AG04449 (cell line): ENCODE data around the gene MTA2.
"Not testable (repeated sequence)": the region's sequence is repeated elsewhere in the genome, so short reads cannot be mapped to it uniquely, and the experiment has no call there.

Experiments used
- CTCF ChIA-PET: fragments of 350-600 bp; formaldehyde crosslinking; extraction: SDS; loops from one replicate; lab custom pipeline; 2021; ENCODE audit warnings: antibody characterized with exemption; lab: Yijun Ruan, JAX
- POLR2A ChIA-PET: fragments of 400-600, 350-600 bp; formaldehyde crosslinking; extraction: SDS; loops from one replicate; lab custom pipeline; 2020; ENCODE audit warnings: antibody characterized with exemption, inconsistent platforms; lab: Yijun Ruan, JAX
- DNase-seq: peaks from one replicate; pipeline ENCODE4 v3.0.0-alpha.2; 2010; ENCODE audit warnings: low read depth, low spot score
- H3K4me3 ChIP-seq: 2 replicates; pipeline ENCODE4 v1.5.1; 2011; ENCODE audit warnings: low read depth, mild to moderate bottlenecking, control low read depth, low read length
- TF ChIP-seq, protein P1 (sequence below): IDR thresholded peaks from one replicate; pipeline ENCODE4 v1.5.1; 2011; ENCODE audit warnings: mild to moderate bottlenecking, moderate library complexity, low read length, control low read depth, inconsistent platforms; ENCODE audit not compliant: insufficient read depth; ENCODE audit errors: missing control alignments

The MTA2 gene

GRCh38 chr11:62554387-62555167 is 47.1 kb downstream of the MTA2 start:
- TF ChIP-seq, protein P1, sequence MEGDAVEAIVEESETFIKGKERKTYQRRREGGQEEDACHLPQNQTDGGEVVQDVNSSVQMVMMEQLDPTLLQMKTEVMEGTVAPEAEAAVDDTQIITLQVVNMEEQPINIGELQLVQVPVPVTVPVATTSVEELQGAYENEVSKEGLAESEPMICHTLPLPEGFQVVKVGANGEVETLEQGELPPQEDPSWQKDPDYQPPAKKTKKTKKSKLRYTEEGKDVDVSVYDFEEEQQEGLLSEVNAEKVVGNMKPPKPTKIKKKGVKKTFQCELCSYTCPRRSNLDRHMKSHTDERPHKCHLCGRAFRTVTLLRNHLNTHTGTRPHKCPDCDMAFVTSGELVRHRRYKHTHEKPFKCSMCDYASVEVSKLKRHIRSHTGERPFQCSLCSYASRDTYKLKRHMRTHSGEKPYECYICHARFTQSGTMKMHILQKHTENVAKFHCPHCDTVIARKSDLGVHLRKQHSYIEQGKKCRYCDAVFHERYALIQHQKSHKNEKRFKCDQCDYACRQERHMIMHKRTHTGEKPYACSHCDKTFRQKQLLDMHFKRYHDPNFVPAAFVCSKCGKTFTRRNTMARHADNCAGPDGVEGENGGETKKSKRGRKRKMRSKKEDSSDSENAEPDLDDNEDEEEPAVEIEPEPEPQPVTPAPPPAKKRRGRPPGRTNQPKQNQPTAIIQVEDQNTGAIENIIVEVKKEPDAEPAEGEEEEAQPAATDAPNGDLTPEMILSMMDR = no peak
- POLR2A ChIA-PET = interaction anchor here (2.0 to 4.7 kb wide), 4 partner anchors 10 to 20 kb away, joined by 7 to 77 read pairs (median 16); partner anchors contain the start of gene EEF1G
- CTCF ChIA-PET = interaction anchor here (1.1 to 19.1 kb wide), 5 partner anchors 11 to 160 kb away, joined by 3 to 337 read pairs (median 43); partner anchors contain the start of genes AHNAK and SCGB1A1
- DNase-seq = no peak
- H3K4me3 ChIP-seq = peak overlapping the region; percentile 45

GRCh38 chr11:62553839-62554361 is 47.8 kb downstream of the MTA2 start:
- POLR2A ChIA-PET = interaction anchor here (1.0 to 4.7 kb wide), 9 partner anchors 10 to 287 kb away, joined by 4 to 77 read pairs (median 9); partner anchors contain the start of genes EEF1G and TUT1
- TF ChIP-seq, protein P1 = no peak
- DNase-seq = peak; percentile 36
- CTCF ChIA-PET = interaction anchor here (1.1 to 19.1 kb wide), 5 partner anchors 11 to 159 kb away, joined by 3 to 337 read pairs (median 43); partner anchors contain the start of genes AHNAK and SCGB1A1
- peak overlapping the region; percentile 45 for H3K4me3 ChIP-seq

DNA sequence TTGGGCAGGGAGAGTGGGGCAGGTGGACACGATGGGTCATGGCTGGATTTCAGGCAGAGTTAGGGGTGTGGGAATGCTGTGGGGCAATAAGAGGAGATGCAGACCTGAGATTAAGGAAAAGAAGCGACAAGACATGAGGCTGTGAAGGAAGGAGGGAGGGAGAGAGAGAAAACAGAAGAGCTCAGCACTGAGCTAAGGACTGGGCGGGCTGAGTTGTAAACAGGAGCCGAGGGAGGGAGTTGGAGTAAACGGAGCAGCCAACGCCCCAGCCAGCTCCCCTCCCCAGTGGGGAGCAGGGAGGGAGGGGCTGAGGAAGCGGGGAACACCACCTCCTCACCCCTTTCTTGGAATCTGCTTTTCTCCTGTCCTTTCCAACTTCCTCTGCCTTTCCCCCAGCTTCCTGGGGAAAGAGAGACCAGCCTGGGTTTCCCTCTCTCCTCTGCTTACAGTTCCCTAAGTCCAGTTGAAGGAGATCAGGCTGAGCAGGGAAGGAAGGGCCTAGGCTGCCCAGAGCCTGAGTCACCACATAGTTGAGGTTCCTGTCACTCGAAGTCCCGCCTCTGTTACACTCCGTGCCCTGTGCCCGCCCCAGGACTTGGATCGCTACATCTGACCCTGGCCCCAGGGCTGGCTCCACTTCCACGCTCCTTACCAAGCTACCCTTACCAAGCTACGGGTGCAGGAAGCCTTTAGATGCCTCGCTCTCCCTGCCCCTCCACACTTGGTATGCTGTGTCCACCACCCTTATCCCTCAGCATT is 48.4 kb downstream of the MTA2 start:
- ChIA-PET POLR2A (interaction anchor here (0.6 to 4.7 kb wide), 14 partner anchors 9 to 288 kb away, joined by 3 to 77 read pairs (median 5); partner anchors contain the start of genes C11orf98, CSKMT, EEF1G and TUT1), CTCF (interaction anchor here (0.5 to 19.1 kb wide), 9 partner anchors 7 to 163 kb away, joined by 3 to 337 read pairs (median 10); partner anchors contain the start of genes AHNAK and SCGB1A1)
- DNase-seq = peak; percentile 77
- peak overlapping the region; percentile 45 for H3K4me3 ChIP-seq
- TF ChIP-seq, protein P1 = no peak

GRCh38 chr11:62552485-62553079 is 49.1 kb downstream of the MTA2 start:
- ChIA-PET POLR2A (interaction anchor here (0.6 to 4.7 kb wide), 14 partner anchors 8 to 289 kb away, joined by 3 to 77 read pairs (median 5); partner anchors contain the start of genes C11orf98, CSKMT, EEF1G and TUT1), CTCF (interaction anchor here (0.8 to 19.1 kb wide), 7 partner anchors 8 to 162 kb away, joined by 3 to 337 read pairs (median 24); partner anchors contain the start of genes AHNAK and SCGB1A1)
- TF ChIP-seq, protein P1 = no peak
- H3K4me3 ChIP-seq = peak overlapping the region; percentile 45
- no peak for DNase-seq

GRCh38 chr11:62550478-62550877 is 51.2 kb downstream of the MTA2 start:
- ChIA-PET POLR2A (interaction anchor here (1.0 to 1.4 kb wide), 2 partner anchors 10 to 115 kb away, joined by 4 read pairs; partner anchors contain the start of genes C11orf98 and CSKMT), CTCF (interaction anchor here (4.0 to 19.1 kb wide), 4 partner anchors 7 to 156 kb away, joined by 24 to 337 read pairs (median 115); partner anchors contain the start of genes AHNAK and SCGB1A1)
- H3K4me3 ChIP-seq, DNase-seq: not testable (repeated sequence)
